ENCODE results near the gene MT1E. TPM values are rescaled to one million over a fixed set of nuclear protein-coding genes. Genes with fewer than 3 reads are reported as not detected.
A peak's percentile ranks its signal among the peaks of the same experiment; 100 is the strongest.

Gene MT1E
- total RNA-seq, 1 experiment from 2014 or later = 25.9 TPM

GRCh38 chr16:56616608-56617211 lies 8.9 kb upstream of the MT1E start:
- Histone ChIP-seq H3K14ac (ENCODE audit: insufficient read depth, low read length) (no peak overlapping the region), H3K9me3 (ENCODE audit: control insufficient read depth, low read depth, low read length) (no peaks in the 10 kb centered on the region), H3K23me2 (ENCODE audit: insufficient read length, low read depth, low read length, poor library complexity, severe bottlenecking) (peaks cover 8% of the 10 kb centered on the region), H2BK15ac (ENCODE audit: low read depth, low read length) (no peak overlapping the region), H2AFZ (ENCODE audit: low read length) (no peak overlapping the region), H2AK5ac (ENCODE audit: insufficient read length, low read length) (no peak overlapping the region), H3K56ac (ENCODE audit: insufficient read length, low read depth, low read length) (no peak overlapping the region), H3T11ph (ENCODE audit: low read length) (no peak overlapping the region), H4K91ac (ENCODE audit: insufficient read length, low read depth, low read length) (no peak overlapping the region), H4K20me1 (ENCODE audit: control insufficient read depth, insufficient read depth, insufficient read length) (no peaks in the 10 kb centered on the region), H3K4ac (ENCODE audit: low read depth, low read length) (no peak overlapping the region), H3K23ac (ENCODE audit: insufficient read length, low read depth, low read length) (no peak overlapping the region), H3K4me2 (ENCODE audit: insufficient read depth, insufficient read length, low read length) (peak overlapping the region; percentile 60), H2BK20ac (ENCODE audit: low read depth, low read length, poor library complexity, severe bottlenecking) (no peak overlapping the region), H3K79me2 (ENCODE audit: insufficient read depth, low read length) (no peaks in the 10 kb centered on the region), H4K5ac (ENCODE audit: insufficient read length, low read depth, low read length) (no peak overlapping the region), H4K8ac (replicated peaks; ENCODE audit: insufficient read length, low read depth, low read length) (no peak overlapping the region), H3K79me1 (ENCODE audit: insufficient read depth, low read depth, low read length, poor library complexity, severe bottlenecking) (no peaks in the 10 kb centered on the region), H2BK5ac (ENCODE audit: insufficient read length, low read length) (no peak overlapping the region), H3K27me3 (ENCODE audit: insufficient read depth, low read length) (peaks cover 44% of the 10 kb centered on the region; the same call in 1 of the 2 replicates), H2BK120ac (ENCODE audit: low read depth, low read length, poor library complexity, severe bottlenecking) (no peak overlapping the region), H3K18ac (ENCODE audit: insufficient read length, low read depth, low read length) (no peak overlapping the region), H3K27ac (ENCODE audit: insufficient read length, low read depth, low read length) (no peak overlapping the region), H3K9ac (ENCODE audit: extremely low read depth, insufficient read length, low read length) (no peak overlapping the region), H2BK12ac (ENCODE audit: insufficient read length, low read depth, low read length) (no peak overlapping the region), H3K4me1 (ENCODE audit: insufficient read depth, low read length) (no peaks in the 10 kb centered on the region; the same call in 1 of the 2 replicates)
- Mint-ChIP-seq H3K27ac (peak overlapping the region in 1 of 3 experiments; percentile 76; a peak in 1 of 7 replicates), H3K4me3 (peak overlapping the region; percentile 72 to 89), H3K27me3 (ENCODE audit: low read depth) (peaks cover 78% of the 10 kb centered on the region), H3K9me3 (peaks cover 0 to 5% of the 10 kb centered on the region in 2 experiments; a peak in 1 of 5 replicates), H3K36me3 (ENCODE audit: insufficient read depth in 1 of 3, low read depth in 3 of 3) (peaks cover 0 to 2% (median 0%) of the 10 kb centered on the region in 3 experiments; a peak in 2 of 7 replicates), H3K4me1 (peaks cover 33 to 48% of the 10 kb centered on the region in 2 experiments)
- no peak for DNase-seq
- WGBS (ENCODE audit: extremely low coverage, insufficient read length, low lambda C conversion rate) = no CpG with 5 or more reads among the region's 23 CpGs
- no peak for TF ChIP-seq CTCF (conservative IDR thresholded peaks at IDR 0.05)

Data from H9 (cell line).